ENCODE measurements around the gene MOV10L1.

Gene MOV10L1

DNA sequence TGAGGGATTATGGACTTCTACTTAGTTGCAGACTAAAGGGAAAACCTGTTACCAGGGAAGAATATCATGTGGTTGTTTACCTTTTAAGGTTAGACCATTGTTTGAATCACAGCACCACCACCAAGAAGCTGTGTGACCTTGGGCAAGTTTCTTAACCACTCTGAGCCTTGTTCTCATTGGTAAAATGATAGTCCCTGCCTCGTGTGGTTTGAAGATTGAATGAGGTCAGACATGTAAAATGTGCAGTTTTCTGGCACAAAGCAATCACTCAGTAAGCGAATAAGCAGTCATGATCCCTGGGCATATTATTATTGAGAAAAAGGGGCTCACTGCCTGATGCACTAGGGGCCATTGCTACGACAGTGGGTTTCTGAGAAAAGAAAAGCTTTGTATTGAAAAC is 28.3 kb downstream of the MOV10L1 start:
- TF ChIP-seq, protein P1, sequence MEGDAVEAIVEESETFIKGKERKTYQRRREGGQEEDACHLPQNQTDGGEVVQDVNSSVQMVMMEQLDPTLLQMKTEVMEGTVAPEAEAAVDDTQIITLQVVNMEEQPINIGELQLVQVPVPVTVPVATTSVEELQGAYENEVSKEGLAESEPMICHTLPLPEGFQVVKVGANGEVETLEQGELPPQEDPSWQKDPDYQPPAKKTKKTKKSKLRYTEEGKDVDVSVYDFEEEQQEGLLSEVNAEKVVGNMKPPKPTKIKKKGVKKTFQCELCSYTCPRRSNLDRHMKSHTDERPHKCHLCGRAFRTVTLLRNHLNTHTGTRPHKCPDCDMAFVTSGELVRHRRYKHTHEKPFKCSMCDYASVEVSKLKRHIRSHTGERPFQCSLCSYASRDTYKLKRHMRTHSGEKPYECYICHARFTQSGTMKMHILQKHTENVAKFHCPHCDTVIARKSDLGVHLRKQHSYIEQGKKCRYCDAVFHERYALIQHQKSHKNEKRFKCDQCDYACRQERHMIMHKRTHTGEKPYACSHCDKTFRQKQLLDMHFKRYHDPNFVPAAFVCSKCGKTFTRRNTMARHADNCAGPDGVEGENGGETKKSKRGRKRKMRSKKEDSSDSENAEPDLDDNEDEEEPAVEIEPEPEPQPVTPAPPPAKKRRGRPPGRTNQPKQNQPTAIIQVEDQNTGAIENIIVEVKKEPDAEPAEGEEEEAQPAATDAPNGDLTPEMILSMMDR (IDR thresholded peaks at IDR 0.05; ENCODE audit: low read depth, low read length) = no peak
- no peaks in the 10 kb centered on the region for H3K36me3 ChIP-seq

DNA sequence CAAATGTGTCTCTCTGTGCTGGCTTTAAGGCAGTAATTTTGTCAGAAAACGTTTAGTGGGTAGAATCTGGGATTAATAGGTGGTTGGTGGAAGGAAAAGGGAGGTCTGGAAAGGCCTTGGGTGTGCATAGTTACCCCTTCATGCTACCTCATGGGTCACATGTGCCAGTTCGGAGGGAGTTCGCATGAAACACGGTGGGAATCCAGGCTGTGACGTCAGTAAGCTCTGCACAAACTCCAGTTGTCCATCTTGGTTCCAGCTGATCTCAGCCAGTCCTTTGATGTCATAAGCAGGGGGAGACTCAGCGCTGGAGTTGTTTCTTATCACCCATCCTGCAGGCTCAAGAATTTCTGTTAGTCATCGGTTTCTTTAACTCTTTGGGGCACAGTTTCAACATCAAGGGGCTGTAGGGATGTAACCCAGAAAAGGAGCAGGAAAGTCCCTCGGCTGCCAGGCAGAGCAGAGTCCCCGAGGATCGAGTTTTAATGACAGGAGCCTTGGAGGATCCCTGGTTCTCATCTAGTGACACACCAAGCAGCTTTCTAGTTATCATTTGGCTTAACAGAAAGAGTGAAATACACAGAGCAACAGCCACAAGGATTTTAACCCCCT is 28.9 kb downstream of the MOV10L1 start:
- no peak overlapping the region for H3K27ac ChIP-seq
- DNase-seq = no peak
- H3K27me3 ChIP-seq (ENCODE audit: insufficient read depth, low read depth, severe bottlenecking) = no peaks in the 10 kb centered on the region
- peaks cover 4% of the 10 kb centered on the region for H3K9me3 ChIP-seq (ENCODE audit: severe bottlenecking)
- no peak overlapping the region for H3K4me3 ChIP-seq (ENCODE audit: low read depth, low read length)
- no peaks in the 10 kb centered on the region for H3K36me3 ChIP-seq
- TF ChIP-seq, protein P1 (IDR thresholded peaks at IDR 0.05; ENCODE audit: low read depth, low read length) = no peak

More for the DNA sequence above, 28.3 kb downstream of the MOV10L1 start:
- DNase-seq = no peak
- H3K27me3 ChIP-seq (ENCODE audit: insufficient read depth, low read depth, severe bottlenecking) = no peaks in the 10 kb centered on the region
- no peak overlapping the region for H3K4me3 ChIP-seq (ENCODE audit: low read depth, low read length)
- no peak overlapping the region for H3K27ac ChIP-seq
- H3K9me3 ChIP-seq (ENCODE audit: severe bottlenecking) = peaks cover 4% of the 10 kb centered on the region

DNA sequence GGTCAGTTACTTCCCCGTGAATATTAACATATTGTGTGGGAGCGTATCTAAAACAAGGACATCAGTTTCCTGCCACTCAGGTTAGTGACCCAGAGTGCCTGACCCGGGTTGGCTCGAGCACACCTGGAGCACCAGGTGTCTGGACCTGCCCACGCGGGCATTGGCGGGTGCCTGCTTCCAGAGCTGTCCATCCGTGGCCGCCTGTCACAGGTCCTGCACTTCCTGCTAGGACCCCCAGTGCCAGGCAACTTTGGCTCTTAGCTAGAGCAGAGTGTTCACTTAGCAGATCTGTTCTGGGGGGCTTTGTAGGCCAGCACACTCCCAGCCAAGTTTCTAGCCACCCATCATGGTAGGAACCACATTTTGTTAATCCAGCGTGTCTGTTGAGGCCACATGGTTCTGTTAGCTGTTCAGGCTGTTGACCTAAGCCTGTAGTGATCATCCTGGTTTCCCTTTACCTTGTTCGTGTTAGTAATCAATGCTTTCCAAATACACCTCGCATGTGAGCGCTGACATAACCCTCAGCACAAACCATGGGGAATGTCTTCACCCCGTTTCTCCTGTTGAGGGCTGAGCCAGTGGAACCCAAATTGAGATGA is 29.5 kb downstream of the MOV10L1 start:
- no peak for DNase-seq
- no peak overlapping the region for H3K27ac ChIP-seq
- TF ChIP-seq, protein P1 (IDR thresholded peaks at IDR 0.05; ENCODE audit: low read depth, low read length) = no peak
- no peaks in the 10 kb centered on the region for H3K27me3 ChIP-seq (ENCODE audit: insufficient read depth, low read depth, severe bottlenecking)
- H3K36me3 ChIP-seq = no peaks in the 10 kb centered on the region
- H3K4me3 ChIP-seq (ENCODE audit: low read depth, low read length) = no peak overlapping the region
- H3K9me3 ChIP-seq (ENCODE audit: severe bottlenecking) = peaks cover 4% of the 10 kb centered on the region

DNA sequence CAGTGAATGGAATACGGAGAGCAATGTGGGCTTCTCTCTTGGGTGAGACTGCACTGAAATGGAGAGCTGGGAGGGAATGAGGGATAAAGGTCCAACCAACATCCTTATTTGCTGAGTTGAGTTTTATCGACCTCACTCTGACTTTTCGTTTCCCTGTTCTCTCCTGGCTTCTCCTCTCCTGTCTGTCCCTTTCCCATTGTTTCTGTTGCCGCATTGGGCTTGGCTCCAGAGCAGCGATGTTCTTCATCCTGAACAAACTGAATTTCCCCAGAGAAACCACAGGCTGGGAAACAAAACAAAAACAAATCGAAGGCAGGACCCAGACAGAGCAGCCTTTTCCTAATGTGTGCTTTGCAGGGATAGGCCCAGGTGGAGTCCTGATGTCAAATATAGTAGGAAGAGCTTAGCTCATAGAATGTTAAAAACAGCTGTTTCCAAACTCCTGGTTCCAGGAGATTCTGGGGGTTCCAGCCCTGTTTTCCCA is 30.0 kb downstream of the MOV10L1 start:
- TF ChIP-seq, protein P1 (IDR thresholded peaks at IDR 0.05; ENCODE audit: low read depth, low read length) = no peak
- no peak for DNase-seq
- Histone ChIP-seq H3K9me3 (ENCODE audit: severe bottlenecking) (peaks cover 4% of the 10 kb centered on the region), H3K4me3 (ENCODE audit: low read depth, low read length) (no peak overlapping the region), H3K27me3 (ENCODE audit: insufficient read depth, low read depth, severe bottlenecking) (no peaks in the 10 kb centered on the region), H3K36me3 (no peaks in the 10 kb centered on the region), H3K27ac (no peak overlapping the region)

DNA sequence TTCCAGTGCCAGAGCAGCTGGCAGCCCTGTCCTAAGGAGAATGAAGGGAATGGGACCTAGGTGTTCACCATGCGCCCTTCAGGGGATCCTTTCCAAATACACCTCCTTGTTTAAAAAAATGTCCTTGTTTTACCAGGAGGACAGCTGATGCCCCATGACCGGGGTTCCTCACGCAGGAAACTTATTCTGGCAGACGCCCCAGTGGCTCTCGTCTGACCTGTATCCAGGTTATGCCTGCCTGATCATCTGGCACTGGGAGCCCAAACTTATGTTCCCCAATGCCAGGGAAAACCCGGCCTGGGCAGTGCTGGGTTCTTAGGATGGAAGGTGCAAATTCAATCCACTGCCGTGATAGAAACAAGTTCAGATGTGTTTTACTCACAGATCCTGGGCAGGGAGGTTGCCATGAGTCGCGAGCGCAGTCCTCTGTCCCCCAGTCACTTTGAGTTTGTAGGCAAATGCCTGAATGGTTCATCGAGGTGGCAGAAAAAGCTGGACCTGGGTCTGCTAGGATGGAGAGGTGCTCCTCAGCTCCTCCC is 31.5 kb downstream of the MOV10L1 start:
- DNase-seq = no peak
- no peak overlapping the region for H3K4me3 ChIP-seq (ENCODE audit: low read depth, low read length)
- TF ChIP-seq, protein P1 (IDR thresholded peaks at IDR 0.05; ENCODE audit: low read depth, low read length) = no peak
- H3K27me3 ChIP-seq (ENCODE audit: insufficient read depth, low read depth, severe bottlenecking) = no peaks in the 10 kb centered on the region
- H3K9me3 ChIP-seq (ENCODE audit: severe bottlenecking) = peaks cover 4% of the 10 kb centered on the region
- no peak overlapping the region for H3K27ac ChIP-seq
- H3K36me3 ChIP-seq = no peaks in the 10 kb centered on the region
